K562 (cell line): ENCODE results near the gene MKS1. TPM values are rescaled to one million over a fixed set of nuclear protein-coding genes. Genes with fewer than 3 reads are reported as not detected.

Experiments
- ATAC-seq: fragments of 200-7000 bp; cut with Tn5 transposase; 3 replicates; pipeline ENCODE4 v1.9.1; 2020; ENCODE audit warnings: moderate library complexity
- BruUV-seq: library from RNA; stranded (reverse); fragments of 400-500 nt; replicated peaks from 2 replicates; lab custom pipeline; 2021; lab: Mats Ljungman, UMichigan
- CTCF ChIA-PET: fragments of 300-600 bp; formaldehyde crosslinking; extraction: SDS; loops from one replicate; lab custom pipeline; 2021; ENCODE audit warnings: low intra/inter-chr PET ratio; lab: Yijun Ruan, JAX
- POLR2A ChIA-PET: fragments of 300-600, 350-650 bp; sonication (Branson Sonifier 250); formaldehyde crosslinking; extraction: SDS; loops from one replicate; lab custom pipeline; 2021; ENCODE audit warnings: antibody characterized with exemption, inconsistent platforms; lab: Yijun Ruan, JAX
- DNase-seq, 4 experiments: peaks; one replicate each; pipeline versions ENCODE4 v3.0.0 to v3.0.0-alpha.2; 2011 to 2018; ENCODE audit warnings: low spot score in 3 of 4, mixed read lengths in 3 of 4; ENCODE audit errors: extremely low read depth in 1 of 4
- FAIRE-seq: peaks from 2 replicates; lab custom pipeline; 2011; peaks lifted over from hg19 to GRCh38; lab: Jason Lieb, UNC
- H2AFZ ChIP-seq: 2 replicates; pipeline ENCODE4 v1.6.0; 2011; ENCODE audit warnings: low read depth, low read length, control low read depth, inconsistent platforms
- H3K27ac ChIP-seq: fragments of 200-600 bp; 3 replicates; pipeline ENCODE4 v1.8.0; 2011; ENCODE audit warnings: low read depth, mild to moderate bottlenecking, control low read depth, inconsistent platforms, low read length, moderate library complexity, mixed read lengths; ENCODE audit errors: extremely low read depth
- H3K27me3 ChIP-seq, 2 experiments: fragments of 300-600 bp in 1 of 2; 2 replicates in 1 of 2; 3 replicates in 1 of 2; pipeline versions ENCODE4 v1.6.0 to v1.8.0; 2011; ENCODE audit warnings: inconsistent platforms in 2 of 2, low read length in 2 of 2, mild to moderate bottlenecking in 1 of 2, mixed read lengths in 1 of 2, moderate library complexity in 1 of 2; ENCODE audit not compliant: control insufficient read depth in 2 of 2, insufficient read depth in 2 of 2
- H3K36me3 ChIP-seq: fragments of 300-600 bp; 3 replicates; pipeline ENCODE4 v1.8.0; 2011; ENCODE audit warnings: mild to moderate bottlenecking, low read length, inconsistent platforms; ENCODE audit not compliant: control insufficient read depth, insufficient read depth
- H3K4me1 ChIP-seq, 2 experiments: fragments of 200-600 bp in 1 of 2; replicated peaks in 1 of 2; 2 replicates in 1 of 2; 3 replicates in 1 of 2; pipeline versions ENCODE4 v1.5.1 to v1.8.0; 2011; ENCODE audit warnings: inconsistent platforms in 2 of 2, low read length in 2 of 2, mild to moderate bottlenecking in 1 of 2, mixed read lengths in 1 of 2, moderate library complexity in 1 of 2; ENCODE audit not compliant: control insufficient read depth in 2 of 2, insufficient read depth in 2 of 2
- H3K4me2 ChIP-seq: 2 replicates; pipeline ENCODE4 v1.6.1; 2011; ENCODE audit warnings: low read length, control low read depth, inconsistent platforms, mixed read lengths; ENCODE audit not compliant: insufficient read depth
- H3K4me3 ChIP-seq: fragments of 200-600 bp; sonication (generic), shearing (Covaris generic); 2 replicates; pipeline ENCODE4 v1.5.1; 2016; ENCODE audit warnings: control low read depth, inconsistent platforms
- H3K79me2 ChIP-seq: fragments of 200-600 bp; 3 replicates; pipeline ENCODE4 v1.8.0; 2011; ENCODE audit warnings: low read length, inconsistent platforms; ENCODE audit not compliant: control insufficient read depth, insufficient read depth
- H3K9ac ChIP-seq, 2 experiments: 2 replicates each; pipeline versions ENCODE4 v1.6.0 to v1.6.1; 2011; ENCODE audit warnings: low read depth in 2 of 2, low read length in 2 of 2, control low read depth in 1 of 2, inconsistent platforms in 1 of 2, mild to moderate bottlenecking in 1 of 2, mixed read lengths in 1 of 2; ENCODE audit not compliant: insufficient read depth in 1 of 2
- H3K9me1 ChIP-seq: one replicate; pipeline ENCODE4 v1.6.0; 2011; ENCODE audit warnings: inconsistent platforms, mild to moderate bottlenecking, low read length, moderate library complexity; ENCODE audit not compliant: control insufficient read depth, insufficient read depth
- H3K9me3 ChIP-seq: replicated peaks from 2 replicates; pipeline ENCODE4 v1.5.1; 2011; ENCODE audit warnings: low read depth, low read length, inconsistent platforms; ENCODE audit not compliant: control insufficient read depth, insufficient read depth
- H4K20me1 ChIP-seq: replicated peaks from 2 replicates; pipeline ENCODE4 v1.6.1; 2011; ENCODE audit warnings: low read length, inconsistent platforms, mixed read lengths; ENCODE audit not compliant: control insufficient read depth, insufficient read depth
- CREB3 ChIP-seq: fragments of 450-650 bp; conservative IDR thresholded peaks from 2 replicates; pipeline ENCODE4 v1.6.1; 2016; ENCODE audit warnings: missing genetic modification characterization, low read depth, mild to moderate bottlenecking, missing compliant biosample characterization, moderate library complexity
- ETV5 ChIP-seq: sonication (generic); formaldehyde crosslinking; IDR thresholded peaks from 2 replicates; pipeline ENCODE4 v1.4.0; 2020; ENCODE audit warnings: low read depth, mild to moderate bottlenecking, missing genetic modification reagents
- MECOM ChIP-seq: fragments of 250-450 bp; sonication (Bioruptor Pico); IDR thresholded peaks from 2 replicates; pipeline ENCODE4 v1.8.0; 2022; ENCODE audit warnings: inconsistent platforms
- PTBP1 ChIP-seq: fragments of 200-400 bp; formaldehyde crosslinking; IDR thresholded peaks from 2 replicates; pipeline ENCODE4 v1.6.1; 2017; ENCODE audit warnings: low read depth, low read length
- PURB ChIP-seq: sonication (generic); formaldehyde crosslinking; IDR thresholded peaks from 2 replicates; pipeline ENCODE4 v1.9.0; 2021; ENCODE audit warnings: low read depth, mild to moderate bottlenecking, missing genetic modification reagents
- TGIF2 ChIP-seq: sonication (generic); formaldehyde crosslinking; IDR thresholded peaks from 2 replicates; pipeline ENCODE4 v1.8.1; 2022; ENCODE audit warnings: mild to moderate bottlenecking, missing genetic modification reagents, moderate library complexity
- ZBTB5 ChIP-seq: fragments of 450-650 bp; IDR thresholded peaks from 2 replicates; pipeline ENCODE4 v1.6.1; 2017; ENCODE audit warnings: antibody characterized with exemption
- ZNF384 ChIP-seq: IDR thresholded peaks from 2 replicates; pipeline ENCODE4 v1.6.1; 2012; ENCODE audit warnings: low read depth, low read length, improper control_type of control experiment
- WGBS: fragments of 100-300 bp; shearing (Covaris generic); methylation state at CpG from one replicate; pipeline ENCODE4 v1.1.6; 2016; ENCODE audit warnings: low coverage, mixed read lengths; ENCODE audit not compliant: insufficient coverage; ENCODE audit errors: missing lambda C conversion rate; 5-methylcytosine and 5-hydroxymethylcytosine counted together
- in situ Hi-C: fragments of 300-500 bp; cut with MboI; formaldehyde crosslinking; loops from 4 replicates; pipeline ENCODE4 v1.15.0; 2018; ENCODE audit warnings: inconsistent platforms, mixed read lengths
- intact Hi-C: fragments of 100-400 bp; cut with micrococcal nuclease; formaldehyde crosslinking; loops from 2 replicates; pipeline ENCODE4 v1.14.2; 2022
- polyA plus RNA-seq, 8 experiments: library from polyadenylated mRNA; depleted of rRNA in 4 of 8; stranded (reverse) in 5 of 8; unstranded in 3 of 8; fragments of >200 nt; fragmentation: Nextera tagmentation in 2 of 8; fragmentation: Illumina TruSeq in 1 of 8; extraction: Ambion mirVana in 2 of 8; extraction: Trizol in 1 of 8; gene quantifications; 2 replicates each; pipeline versions ENCODE4 v1.2.1 to v1.2.3, GENCODE V29; 2011 to 2014; ENCODE audit warnings: inconsistent platforms in 1 of 8, missing spikeins in 1 of 8
- total RNA-seq, 7 experiments: library from RNA; depleted of rRNA in 6 of 7; stranded (reverse); fragments of >200 nt in 6 of 7; fragmentation: Illumina TruSeq in 2 of 7; extraction: Trizol in 2 of 7; gene quantifications; 2 replicates each; pipeline versions ENCODE4 v1.2.1 to v1.2.3, GENCODE V29; 2011 to 2021; ENCODE audit warnings: low replicate concordance in 1 of 7
- TF ChIP-seq, protein P1 (sequence below): IDR thresholded peaks from 3 replicates; pipeline ENCODE4 v1.6.1; 2011; ENCODE audit warnings: borderline replicate concordance, mild to moderate bottlenecking, moderate library complexity; ENCODE audit not compliant: insufficient read length; ENCODE audit errors: extremely low read depth
- TF ChIP-seq, protein P2 (sequence below), 3 experiments: fragments of 200-800 bp in 1 of 3; sonication (Bioruptor generic) in 1 of 3; sonication (generic) in 1 of 3; formaldehyde crosslinking in 1 of 3; IDR thresholded peaks; 2 replicates each; pipeline versions ENCODE4 v1.6.1 to v1.8.0; 2016 to 2022; ENCODE audit warnings: mild to moderate bottlenecking in 2 of 3, missing compliant biosample characterization in 2 of 3, missing genetic modification characterization in 2 of 3, missing genetic modification reagents in 1 of 3
- TF ChIP-seq, protein P3 (sequence below): sonication (generic); formaldehyde crosslinking; IDR thresholded peaks from 2 replicates; pipeline ENCODE4 v1.8.1; 2023; ENCODE audit warnings: mild to moderate bottlenecking, missing genetic modification reagents, moderate library complexity

Gene MKS1
- total and polyA plus RNA-seq, 9 of the 15 experiments (the other 6 are each of a cell fraction or from before 2014, with no cell fraction given), result 16.3 to 31.0 (median 25.9) TPM

DNA sequence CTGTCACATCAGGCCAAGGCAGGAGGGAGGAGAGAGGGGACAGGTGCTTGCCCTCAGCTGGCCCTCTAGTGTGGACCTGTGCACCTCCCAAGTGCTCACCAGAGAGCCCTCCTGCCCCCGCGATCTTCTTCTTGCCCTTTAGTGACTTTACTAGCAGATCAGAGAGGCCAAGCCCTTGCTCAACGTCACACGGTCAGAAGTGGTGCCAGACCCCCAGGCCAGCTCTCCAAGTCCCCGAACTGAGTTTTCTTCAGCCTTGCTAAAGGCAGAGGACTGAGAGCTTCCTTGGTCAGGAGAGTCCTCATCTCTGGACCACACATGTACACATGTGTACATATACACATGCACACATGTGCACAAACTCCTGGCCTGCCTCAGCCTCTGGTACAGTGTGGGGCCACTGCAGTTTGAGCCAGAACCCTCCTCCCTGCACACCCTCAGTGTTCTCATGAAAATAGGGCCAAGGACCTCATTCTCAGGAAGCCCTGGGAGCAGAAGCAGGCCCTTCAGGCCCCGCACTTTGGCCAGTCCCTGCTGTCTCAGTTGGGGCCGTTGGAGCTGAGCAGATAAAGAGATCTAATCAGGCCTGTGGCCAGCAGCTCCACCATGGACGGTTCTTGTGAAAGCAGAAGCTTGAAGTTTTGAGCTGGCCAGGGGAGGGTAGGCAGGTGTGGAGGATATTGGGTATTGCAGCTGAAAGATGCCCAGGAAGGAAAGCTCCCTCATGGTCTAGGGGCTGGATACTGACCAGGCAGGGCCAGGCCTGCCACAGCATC, 33.9 kb downstream of the MKS1 start:
- intact Hi-C loops, result no loop called here
- H3K9me3 ChIP-seq, result no peaks in the 10 kb centered on the region
- H3K27ac ChIP-seq, result peak overlapping the region; percentile 63; the same call in 2 of the 3 replicates
- in situ Hi-C loops, result no loop called here
- H3K9me1 ChIP-seq, result no peaks in the 10 kb centered on the region
- H4K20me1 ChIP-seq, result no peaks in the 10 kb centered on the region
- H3K36me3 ChIP-seq, result no peaks in the 10 kb centered on the region
- POLR2A ChIA-PET, result interaction anchor here (0.7 to 1.5 kb wide), 4 partner anchors 10 to 1574 kb away, joined by 3 read pairs; no protein-coding TSS in a partner anchor
- peak overlapping the region; percentile 50; the same call in 1 of the 2 replicates for H3K4me2 ChIP-seq
- 29% methylated on average over 8 of the region's 8 CpGs for WGBS
- peaks cover 0 to 6% of the 10 kb centered on the region in 2 experiments; a peak in 2 of 5 replicates for H3K27me3 ChIP-seq
- H3K79me2 ChIP-seq, result no peaks in the 10 kb centered on the region
- no TSS peak for BruUV-seq
- peak overlapping the region in 1 of 2 experiments; percentile 70; a peak in 2 of 4 replicates for H3K9ac ChIP-seq
- peaks cover 37 to 40% of the 10 kb centered on the region in 2 experiments for H3K4me1 ChIP-seq
- no peak overlapping the region for H3K4me3 ChIP-seq
- DNase-seq (peak; percentile 45 to 52 (median 50)), ATAC-seq (peak; percentile 71), FAIRE-seq (peak; percentile 60)
- CTCF ChIA-PET, result no interaction called here
- H2AFZ ChIP-seq, result peak overlapping the region; percentile 73
- TF ChIP-seq PTBP1, result no peak
- TF ChIP-seq, protein P1, sequence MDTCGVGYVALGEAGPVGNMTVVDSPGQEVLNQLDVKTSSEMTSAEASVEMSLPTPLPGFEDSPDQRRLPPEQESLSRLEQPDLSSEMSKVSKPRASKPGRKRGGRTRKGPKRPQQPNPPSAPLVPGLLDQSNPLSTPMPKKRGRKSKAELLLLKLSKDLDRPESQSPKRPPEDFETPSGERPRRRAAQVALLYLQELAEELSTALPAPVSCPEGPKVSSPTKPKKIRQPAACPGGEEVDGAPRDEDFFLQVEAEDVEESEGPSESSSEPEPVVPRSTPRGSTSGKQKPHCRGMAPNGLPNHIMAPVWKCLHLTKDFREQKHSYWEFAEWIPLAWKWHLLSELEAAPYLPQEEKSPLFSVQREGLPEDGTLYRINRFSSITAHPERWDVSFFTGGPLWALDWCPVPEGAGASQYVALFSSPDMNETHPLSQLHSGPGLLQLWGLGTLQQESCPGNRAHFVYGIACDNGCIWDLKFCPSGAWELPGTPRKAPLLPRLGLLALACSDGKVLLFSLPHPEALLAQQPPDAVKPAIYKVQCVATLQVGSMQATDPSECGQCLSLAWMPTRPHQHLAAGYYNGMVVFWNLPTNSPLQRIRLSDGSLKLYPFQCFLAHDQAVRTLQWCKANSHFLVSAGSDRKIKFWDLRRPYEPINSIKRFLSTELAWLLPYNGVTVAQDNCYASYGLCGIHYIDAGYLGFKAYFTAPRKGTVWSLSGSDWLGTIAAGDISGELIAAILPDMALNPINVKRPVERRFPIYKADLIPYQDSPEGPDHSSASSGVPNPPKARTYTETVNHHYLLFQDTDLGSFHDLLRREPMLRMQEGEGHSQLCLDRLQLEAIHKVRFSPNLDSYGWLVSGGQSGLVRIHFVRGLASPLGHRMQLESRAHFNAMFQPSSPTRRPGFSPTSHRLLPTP, result no peak
- TF ChIP-seq, protein P2, sequence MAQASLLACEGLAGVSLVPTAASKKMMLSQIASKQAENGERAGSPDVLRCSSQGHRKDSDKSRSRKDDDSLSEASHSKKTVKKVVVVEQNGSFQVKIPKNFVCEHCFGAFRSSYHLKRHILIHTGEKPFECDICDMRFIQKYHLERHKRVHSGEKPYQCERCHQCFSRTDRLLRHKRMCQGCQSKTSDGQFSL (CRISPR knock-in tag; IDR thresholded peaks at IDR 0.05), result no peak
- TF ChIP-seq, protein P2 (tag; IDR thresholded peaks at IDR 0.05), result no peak
- no peak for TF ChIP-seq ETV5 (CRISPR knock-in tag)
- TF ChIP-seq TGIF2 (CRISPR knock-in tag), result no peak
- TF ChIP-seq CREB3 (tag), result 0 out of 2 replicates have a peak, but pooled peaks have one; percentile 14
- TF ChIP-seq, protein P3, sequence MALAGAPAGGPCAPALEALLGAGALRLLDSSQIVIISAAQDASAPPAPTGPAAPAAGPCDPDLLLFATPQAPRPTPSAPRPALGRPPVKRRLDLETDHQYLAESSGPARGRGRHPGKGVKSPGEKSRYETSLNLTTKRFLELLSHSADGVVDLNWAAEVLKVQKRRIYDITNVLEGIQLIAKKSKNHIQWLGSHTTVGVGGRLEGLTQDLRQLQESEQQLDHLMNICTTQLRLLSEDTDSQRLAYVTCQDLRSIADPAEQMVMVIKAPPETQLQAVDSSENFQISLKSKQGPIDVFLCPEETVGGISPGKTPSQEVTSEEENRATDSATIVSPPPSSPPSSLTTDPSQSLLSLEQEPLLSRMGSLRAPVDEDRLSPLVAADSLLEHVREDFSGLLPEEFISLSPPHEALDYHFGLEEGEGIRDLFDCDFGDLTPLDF (CRISPR knock-in tag), result no peak
- no peak; the same call in 1 of the 2 replicates for TF ChIP-seq MECOM
- no peak for TF ChIP-seq ZBTB5
- TF ChIP-seq PURB (CRISPR knock-in tag), result no peak
- TF ChIP-seq ZNF384, result no peak
